OCI-M2 (cell line): ENCODE results near the gene USP32.

Experiments used
- DNase-seq: peaks from one replicate; lab custom pipeline; 2025; ENCODE audit not compliant: unreplicated experiment; lab: John Stamatoyannopoulos, UW

Gene USP32

GRCh38 chr17:60303406-60304099, 88.4 kb downstream of the USP32 start:
- DNase-seq = no peak

GRCh38 chr17:60301649-60302048, 90.3 kb downstream of the USP32 start:
- no peak for DNase-seq

DNA sequence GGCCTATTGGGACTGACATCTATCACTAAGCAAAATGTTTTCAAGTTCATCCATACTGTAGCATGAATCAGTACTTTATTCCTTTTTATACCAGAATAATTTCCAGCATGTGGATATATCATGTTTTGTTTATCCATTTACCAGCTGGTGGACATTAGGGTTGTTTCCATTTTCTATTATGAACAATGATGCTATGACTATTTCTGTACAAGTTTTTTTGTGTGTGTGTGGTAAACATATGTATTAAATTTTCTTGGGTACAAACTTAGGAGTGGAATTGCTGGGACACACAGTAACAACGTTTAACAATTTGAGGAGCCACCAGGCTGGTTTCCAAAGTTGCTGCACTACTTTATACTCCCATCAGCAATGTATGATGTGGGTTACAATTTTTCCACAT, 91.0 kb downstream of the USP32 start:
- no peak for DNase-seq

DNA sequence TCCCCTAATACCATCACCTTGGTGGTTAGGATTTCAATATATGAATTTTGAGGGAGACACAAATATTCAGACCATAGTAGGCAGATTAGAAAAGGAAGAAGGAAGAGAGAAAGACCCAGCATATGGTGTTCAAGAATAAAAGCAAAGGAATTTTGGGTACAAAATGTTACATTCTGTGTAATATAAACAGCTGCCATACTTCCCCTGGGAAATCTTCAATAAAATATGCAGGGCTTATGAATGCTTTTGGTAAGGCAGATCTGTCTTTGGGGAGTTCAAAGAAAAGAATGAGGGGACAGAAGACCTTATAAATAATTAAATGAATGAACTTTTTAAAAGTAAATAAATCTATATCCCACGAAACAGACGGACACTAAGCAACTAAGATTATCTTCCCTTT, 91.9 kb downstream of the USP32 start:
- no peak for DNase-seq

DNA sequence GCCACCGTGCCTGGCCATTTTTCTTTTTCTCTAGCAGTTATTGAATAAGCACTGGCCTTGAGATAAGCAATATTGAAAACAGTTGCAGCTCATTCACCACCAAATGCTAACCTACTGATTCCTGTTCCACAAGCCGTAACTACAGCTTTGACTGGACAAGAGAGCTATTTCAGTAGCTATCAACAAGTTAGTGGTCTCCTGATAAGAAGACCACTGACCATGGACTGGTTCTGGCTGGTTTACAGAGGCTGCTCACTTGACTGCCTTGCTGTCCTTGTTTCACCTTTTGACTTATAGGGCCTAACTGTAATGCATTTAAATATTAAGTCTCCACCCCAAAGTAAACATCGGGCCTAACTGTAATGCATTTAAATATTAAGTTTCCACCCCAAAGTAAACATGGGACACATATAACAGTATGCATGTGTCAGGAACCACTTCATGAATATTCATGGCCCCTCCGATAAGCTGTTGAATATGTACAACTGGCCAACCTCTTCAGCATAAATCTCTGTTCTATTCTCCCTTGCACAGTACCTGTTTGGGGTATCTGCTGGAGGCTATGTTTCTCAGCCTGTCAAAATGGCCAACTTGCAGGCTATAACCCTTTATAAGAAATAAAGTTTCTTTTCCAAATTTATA, 94.1 kb downstream of the USP32 start:
- no peak for DNase-seq

DNA sequence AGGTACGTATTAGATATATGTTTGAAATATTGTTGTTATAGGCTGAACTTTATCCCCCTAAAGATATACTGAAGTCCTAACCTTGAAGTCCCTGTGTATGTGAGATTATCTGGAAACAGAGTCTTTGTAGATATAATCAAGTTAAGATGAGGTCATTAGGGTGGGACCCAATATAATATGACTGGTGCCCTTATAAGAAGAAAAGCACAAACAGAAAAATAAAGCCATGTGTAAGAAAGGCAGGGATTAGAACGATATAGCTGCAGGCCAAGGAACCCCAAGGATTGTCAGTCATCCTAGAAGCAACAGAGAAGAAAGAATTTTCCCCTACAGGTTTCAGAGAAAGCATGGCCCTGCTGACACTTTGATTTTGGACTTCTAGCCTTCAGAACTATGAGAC, 95.8 kb downstream of the USP32 start:
- no peak for DNase-seq

GRCh38 chr17:60293580-60294335, 98.2 kb downstream of the USP32 start:
- DNase-seq = no peak

- no peak for DNase-seq
Measured at GRCh38 chr17:60292697-60293096, 99.2 kb downstream of the USP32 start.

GRCh38 chr17:60284709-60285108, 107.2 kb downstream of the USP32 start:
- DNase-seq = no peak

- no peak for DNase-seq
Measured at GRCh38 chr17:60283816-60284215, 108.1 kb downstream of the USP32 start.

DNA sequence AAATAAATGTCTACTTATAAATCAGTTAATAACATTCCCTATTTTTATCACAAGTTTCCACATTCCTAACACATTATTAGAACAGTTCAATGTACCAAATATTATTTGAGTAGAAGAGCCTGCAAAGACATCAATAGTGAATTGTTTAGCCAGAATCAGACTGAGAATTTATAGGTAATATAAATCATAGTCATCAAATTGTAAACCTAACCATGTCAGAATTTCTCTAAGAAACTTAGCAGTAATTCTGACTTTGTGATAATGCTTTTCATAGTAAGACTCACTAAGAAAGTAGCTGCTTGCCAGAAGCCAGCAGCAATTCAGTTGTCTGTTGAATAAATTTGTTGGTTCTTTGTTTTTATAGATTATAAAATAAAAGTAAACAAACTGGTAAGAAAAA, 111.3 kb downstream of the USP32 start:
- no peak for DNase-seq

- DNase-seq = no peak
Measured at GRCh38 chr17:60278237-60278636, 113.7 kb downstream of the USP32 start.

- DNase-seq = no peak
Measured at GRCh38 chr17:60277258-60277657, 114.7 kb downstream of the USP32 start.

DNA sequence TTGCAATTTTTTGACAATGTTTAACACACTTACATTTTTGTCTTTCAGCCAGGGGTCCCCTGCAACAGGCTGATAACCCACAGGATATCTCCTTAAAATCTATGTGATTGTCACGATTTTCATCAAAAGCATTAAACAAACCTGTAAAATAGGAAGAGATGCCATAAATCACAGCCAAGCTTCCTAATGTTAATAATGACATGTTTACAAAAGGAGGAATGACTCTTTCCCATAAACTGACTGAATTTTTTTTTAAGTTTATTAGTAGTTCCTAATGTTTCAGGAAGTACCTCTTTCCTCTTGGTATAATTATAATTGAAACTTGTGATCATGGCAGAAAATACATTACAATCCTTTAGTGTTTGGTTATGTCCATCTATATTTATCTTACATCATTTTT, 122.5 kb downstream of the USP32 start:
- DNase-seq = no peak

DNA sequence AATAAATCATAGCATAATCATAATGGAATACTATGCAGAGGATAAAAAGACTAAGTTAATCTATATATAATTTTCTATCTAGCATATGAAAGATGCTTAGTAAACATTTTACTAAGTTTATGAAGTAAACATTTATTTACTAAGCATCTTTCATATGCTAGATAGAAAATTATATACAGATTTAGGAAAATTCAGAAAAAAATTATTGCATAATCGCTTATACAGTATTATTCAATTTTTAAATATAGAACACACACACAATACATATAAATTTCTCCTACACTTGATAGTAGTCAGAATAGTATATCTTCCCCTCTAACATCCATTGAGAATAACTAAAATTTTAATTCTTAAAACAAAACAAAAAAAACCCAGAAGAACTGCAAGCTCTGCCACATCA, 131.4 kb downstream of the USP32 start:
- no peak for DNase-seq

GRCh38 chr17:60258313-60258712, 133.6 kb downstream of the USP32 start:
- no peak for DNase-seq

DNA sequence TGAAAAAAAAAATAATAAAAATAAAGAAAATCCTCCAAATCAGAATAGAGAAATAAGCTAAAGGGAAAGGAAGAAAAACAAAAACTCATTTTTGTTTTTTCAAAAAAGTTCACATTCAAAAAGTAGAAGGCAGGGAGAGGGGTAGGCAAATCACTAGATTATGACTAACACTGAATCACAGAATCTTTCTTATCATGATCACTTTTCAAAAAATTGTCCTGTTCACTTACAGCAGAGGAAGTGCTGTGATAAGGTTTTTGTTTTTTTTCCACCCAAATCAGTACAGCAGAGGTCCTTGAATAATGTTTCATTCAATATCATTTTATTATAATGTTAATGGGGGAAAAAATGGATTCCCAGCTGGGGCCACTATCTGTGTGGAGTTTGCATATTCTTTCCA, 135.8 kb downstream of the USP32 start:
- no peak for DNase-seq

GRCh38 chr17:60253048-60253447, 138.9 kb downstream of the USP32 start:
- no peak for DNase-seq

- no peak for DNase-seq
Measured at GRCh38 chr17:60252459-60252858, 139.5 kb downstream of the USP32 start.

- no peak for DNase-seq
Measured at GRCh38 chr17:60249290-60249826, 142.6 kb downstream of the USP32 start.

GRCh38 chr17:60248618-60249289, 143.2 kb downstream of the USP32 start:
- DNase-seq = no peak
